IMR-90 (cell line): ENCODE data around the gene TSPAN16. TPM values are rescaled to one million over a fixed set of nuclear protein-coding genes. Genes with fewer than 3 reads are reported as not detected.

Experiments used
- ATAC-seq: fragments of 200-7000 bp; cut with Tn5 transposase; 2 replicates; pipeline ENCODE4 v1.9.1; 2020; ENCODE audit warnings: low read depth, mild to moderate bottlenecking, moderate library complexity
- BruUV-seq: library from RNA; stranded (reverse); fragments of 400-500 nt; replicated peaks from 2 replicates; lab custom pipeline; 2021; lab: Mats Ljungman, UMichigan
- CTCF ChIA-PET: fragments of 300-600 bp; formaldehyde crosslinking; extraction: SDS; loops from one replicate; lab custom pipeline; 2021; ENCODE audit warnings: antibody characterized with exemption; lab: Yijun Ruan, JAX
- POLR2A ChIA-PET: fragments of 300-600 bp; sonication (Branson Sonifier 250); formaldehyde crosslinking; loops from one replicate; lab custom pipeline; 2022; ENCODE audit warnings: antibody characterized with exemption; ENCODE audit not compliant: unreplicated experiment; lab: Charles Lee
- DNase-seq: peaks from one replicate; pipeline ENCODE4 v3.0.0; 2013
- H2AFZ ChIP-seq: replicated peaks from 2 replicates; pipeline ENCODE3; 2013; ENCODE audit warnings: low read length, mild to moderate bottlenecking; ENCODE audit not compliant: poor library complexity
- H2AK5ac ChIP-seq: 2 replicates; pipeline ENCODE4 v1.6.1; 2013; ENCODE audit warnings: low read depth, low read length, inconsistent platforms
- H2AK9ac ChIP-seq: replicated peaks from 2 replicates; pipeline ENCODE3; 2013; ENCODE audit warnings: mild to moderate bottlenecking, low read depth, low read length, moderate library complexity; ENCODE audit not compliant: poor library complexity
- H2BK120ac ChIP-seq: 2 replicates; pipeline ENCODE4 v1.6.1; 2013; ENCODE audit warnings: low read depth, low read length, inconsistent platforms
- H2BK15ac ChIP-seq: 3 replicates; pipeline ENCODE4 v1.6.1; 2013; ENCODE audit warnings: low read depth, low read length, inconsistent platforms
- H2BK20ac ChIP-seq: 2 replicates; pipeline ENCODE4 v1.6.1; 2013; ENCODE audit warnings: low read depth, mild to moderate bottlenecking, inconsistent platforms, low read length, moderate library complexity
- H2BK5ac ChIP-seq: 2 replicates; pipeline ENCODE4 v1.6.1; 2013; ENCODE audit warnings: mild to moderate bottlenecking, low read depth, low read length, inconsistent platforms; ENCODE audit not compliant: poor library complexity, severe bottlenecking
- H3K14ac ChIP-seq: replicated peaks from 2 replicates; pipeline ENCODE4 v1.6.1; 2013; ENCODE audit warnings: low read depth, low read length, inconsistent platforms
- H3K18ac ChIP-seq: 2 replicates; pipeline ENCODE4 v1.6.1; 2013; ENCODE audit warnings: low read depth, low read length, control low read depth
- H3K23ac ChIP-seq: 2 replicates; pipeline ENCODE4 v1.6.1; 2013; ENCODE audit warnings: low read depth, low read length, inconsistent platforms
- H3K27ac ChIP-seq: 2 replicates; pipeline ENCODE4 v1.5.1; 2013; ENCODE audit warnings: mild to moderate bottlenecking, control low read depth, low read length; ENCODE audit not compliant: insufficient read depth
- H3K27me3 ChIP-seq: 2 replicates; pipeline ENCODE4 v1.6.1; 2013; ENCODE audit warnings: low read length; ENCODE audit not compliant: control insufficient read depth, insufficient read depth
- H3K36me3 ChIP-seq: 2 replicates; pipeline ENCODE4 v1.6.1; 2013; ENCODE audit warnings: low read length, mixed read lengths; ENCODE audit not compliant: control insufficient read depth, insufficient read depth
- H3K4ac ChIP-seq: 2 replicates; pipeline ENCODE4 v1.6.1; 2013; ENCODE audit warnings: low read depth, low read length, inconsistent platforms
- H3K4me1 ChIP-seq: 2 replicates; pipeline ENCODE4 v1.6.1; 2013; ENCODE audit warnings: low read length, mixed read lengths; ENCODE audit not compliant: control insufficient read depth, insufficient read depth
- H3K4me2 ChIP-seq: 2 replicates; pipeline ENCODE4 v1.6.1; 2013; ENCODE audit warnings: low read depth, mild to moderate bottlenecking, control low read depth, low read length, moderate library complexity
- H3K4me3 ChIP-seq: 2 replicates; pipeline ENCODE4 v1.5.1; 2013; ENCODE audit warnings: low read depth, mild to moderate bottlenecking, control low read depth, low read length, moderate library complexity; ENCODE audit not compliant: insufficient read depth
- H3K56ac ChIP-seq: 2 replicates; pipeline ENCODE4 v1.6.1; 2013; ENCODE audit warnings: low read length, inconsistent platforms; ENCODE audit not compliant: insufficient read depth; ENCODE audit errors: extremely low read depth
- H3K79me1 ChIP-seq, 2 experiments: 2 replicates each; pipeline ENCODE4 v1.6.1; 2013; ENCODE audit warnings: low read length in 2 of 2, inconsistent platforms in 1 of 2, low read depth in 1 of 2
- H3K9ac ChIP-seq: 2 replicates; pipeline ENCODE4 v1.6.1; 2013; ENCODE audit warnings: low read depth, low read length, control low read depth
- H3K9me1 ChIP-seq: 2 replicates; pipeline ENCODE4 v1.6.1; 2013; ENCODE audit warnings: low read length, inconsistent platforms; ENCODE audit not compliant: insufficient read depth
- H3K9me3 ChIP-seq: 2 replicates; pipeline ENCODE4 v1.6.1; 2013; ENCODE audit warnings: low read length; ENCODE audit not compliant: control insufficient read depth, insufficient read depth
- H4K20me1 ChIP-seq: 2 replicates; pipeline ENCODE4 v1.6.1; 2013; ENCODE audit warnings: low read length, inconsistent platforms; ENCODE audit not compliant: insufficient read depth
- H4K5ac ChIP-seq: 2 replicates; pipeline ENCODE4 v1.6.1; 2013; ENCODE audit warnings: mild to moderate bottlenecking, low read depth, low read length, control low read depth
- H4K8ac ChIP-seq, 2 experiments: 2 replicates each; pipeline ENCODE4 v1.6.1; 2013; ENCODE audit warnings: low read depth in 2 of 2, low read length in 2 of 2, control low read depth in 1 of 2, inconsistent platforms in 1 of 2
- H4K91ac ChIP-seq: 2 replicates; pipeline ENCODE4 v1.6.1; 2013; ENCODE audit warnings: low read depth, low read length, inconsistent platforms; ENCODE audit not compliant: insufficient read depth
- MAFK ChIP-seq: IDR thresholded peaks from 2 replicates; pipeline ENCODE4 v1.6.1; 2012; ENCODE audit warnings: low read depth, low read length, improper control_type of control experiment
- MXI1 ChIP-seq: IDR thresholded peaks from 2 replicates; pipeline ENCODE4 v1.6.1; 2012; ENCODE audit warnings: low read depth, mild to moderate bottlenecking, low read length, moderate library complexity, borderline replicate concordance
- RCOR1 ChIP-seq: IDR thresholded peaks from 2 replicates; pipeline ENCODE4 v1.6.1; 2012; ENCODE audit warnings: mild to moderate bottlenecking, low read length, improper control_type of control experiment; ENCODE audit not compliant: insufficient replicate concordance
- SMC3 ChIP-seq: fragments of 150-350 bp; IDR thresholded peaks from 2 replicates; pipeline ENCODE4 v1.6.1; 2016; ENCODE audit warnings: low read depth, mild to moderate bottlenecking, antibody characterized with exemption, low read length, moderate library complexity
- WGBS, 2 experiments: methylation state at CpG; one replicate each; pipeline versions ENCODE4 v1.1.5 to v1.1.7; 2013; ENCODE audit warnings: missing lambda C conversion rate in 2 of 2; ENCODE audit not compliant: insufficient read length in 1 of 2; ENCODE audit errors: extremely low coverage in 2 of 2; 5-methylcytosine and 5-hydroxymethylcytosine counted together
- dilution Hi-C: fragments of 300-500 bp; cut with HindIII; formaldehyde crosslinking; loops from one replicate; pipeline ENCODE4 v1.14.3; 2018; ENCODE audit warnings: low sequenced_read_pairs; ENCODE audit not compliant: unreplicated experiment
- in situ Hi-C: fragments of 300-500 bp; cut with MboI; formaldehyde crosslinking; loops from 3 replicates; pipeline ENCODE4 v1.14.3; 2019; ENCODE audit warnings: low sequenced_read_pairs, inconsistent platforms, mixed read lengths
- intact Hi-C: fragments of 100-400 bp; cut with micrococcal nuclease; formaldehyde crosslinking; loops from 2 replicates; pipeline ENCODE4 v1.10.0; 2022
- polyA plus RNA-seq, 3 experiments: library from polyadenylated mRNA; depleted of rRNA; stranded (reverse); fragments of >200 nt; gene quantifications; 2 replicates each; pipeline ENCODE4 v1.2.3, GENCODE V29; 2012; ENCODE audit warnings: low replicate concordance in 1 of 3
- total RNA-seq: library from RNA; depleted of rRNA; stranded (reverse); fragments of >200 nt; gene quantifications from 2 replicates; pipeline ENCODE4 v1.2.3, GENCODE V29; 2012
- TF ChIP-seq, protein P1 (sequence below): fragments of 150-350 bp; IDR thresholded peaks from 2 replicates; pipeline ENCODE4 v1.6.1; 2017; ENCODE audit warnings: mild to moderate bottlenecking, antibody characterized with exemption, low read length, low read depth

Gene TSPAN16
- total and polyA plus RNA-seq, 2 of the 4 experiments (the other 2 are of a cell fraction), result not detected

DNA sequence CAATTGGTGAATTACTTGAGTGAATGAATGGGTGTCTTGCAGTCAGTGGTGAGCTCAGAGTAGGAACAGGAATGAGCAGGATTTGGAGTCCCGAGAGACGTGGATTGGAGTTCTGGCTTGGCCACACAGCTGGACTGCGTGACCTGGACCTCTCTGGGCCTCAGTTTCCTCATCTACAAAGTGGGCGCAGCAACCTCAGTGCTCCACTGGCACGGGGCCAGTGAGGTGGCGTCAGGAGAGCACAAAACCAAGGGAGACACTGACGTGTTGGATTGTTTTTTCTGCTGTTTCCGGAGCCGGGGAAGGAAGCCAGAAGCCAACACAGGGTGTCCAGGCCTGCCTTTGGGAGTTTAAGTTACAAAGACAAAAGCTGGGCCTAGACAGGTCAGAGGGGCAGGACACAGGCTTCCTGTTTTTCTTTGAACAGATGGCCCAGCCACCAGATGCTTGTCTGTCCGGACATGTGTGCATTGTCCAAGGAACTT is 27.1 kb upstream of the TSPAN16 start:
- peaks cover 11% of the 10 kb centered on the region for H3K4me1 ChIP-seq
- BruUV-seq, result no TSS peak
- H3K4me2 ChIP-seq, result no peak overlapping the region
- no peak overlapping the region for H3K27ac ChIP-seq
- H3K18ac ChIP-seq, result peak overlapping the region; percentile 37
- WGBS, 2 experiments, result 41% methylated on average over 8 of the region's 10 CpGs; no CpG with 5 or more reads in 1 of the 2 experiments
- no peaks in the 10 kb centered on the region for H4K20me1 ChIP-seq
- H3K9ac ChIP-seq, result no peak overlapping the region
- H3K4ac ChIP-seq, result peak overlapping the region; percentile 66
- H4K91ac ChIP-seq, result peak overlapping the region; percentile 38; the same call in 1 of the 2 replicates
- dilution Hi-C loops, result no loop called here
- H2AK9ac ChIP-seq, result no peak overlapping the region
- peak overlapping the region; percentile 43; the same call in 1 of the 2 replicates for H3K23ac ChIP-seq
- no peaks in the 10 kb centered on the region for H3K36me3 ChIP-seq
- H2BK5ac ChIP-seq, result peak overlapping the region; percentile 25
- H4K8ac ChIP-seq, result peak overlapping the region; percentile 12 to 65; a peak in 2 of 4 replicates
- in situ Hi-C loops, result no loop called here
- peak overlapping the region; percentile 62; the same call in 1 of the 2 replicates for H2BK120ac ChIP-seq
- H3K14ac ChIP-seq, result peak overlapping the region; percentile 77
- peaks cover 8% of the 10 kb centered on the region for H3K9me1 ChIP-seq
- CTCF ChIA-PET, result no interaction called here
- H2BK20ac ChIP-seq, result 0 out of 2 replicates have a peak overlapping the region, but pooled peaks have one; percentile 17
- TF ChIP-seq MAFK (no peak), MXI1 (no peak), SMC3 (no peak), RCOR1 (peak; percentile 73)
- TF ChIP-seq, protein P1, sequence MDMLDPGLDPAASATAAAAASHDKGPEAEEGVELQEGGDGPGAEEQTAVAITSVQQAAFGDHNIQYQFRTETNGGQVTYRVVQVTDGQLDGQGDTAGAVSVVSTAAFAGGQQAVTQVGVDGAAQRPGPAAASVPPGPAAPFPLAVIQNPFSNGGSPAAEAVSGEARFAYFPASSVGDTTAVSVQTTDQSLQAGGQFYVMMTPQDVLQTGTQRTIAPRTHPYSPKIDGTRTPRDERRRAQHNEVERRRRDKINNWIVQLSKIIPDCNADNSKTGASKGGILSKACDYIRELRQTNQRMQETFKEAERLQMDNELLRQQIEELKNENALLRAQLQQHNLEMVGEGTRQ, result no peak
- peak overlapping the region; percentile 85 for H2AK5ac ChIP-seq
- POLR2A ChIA-PET, result no interaction called here
- no peak overlapping the region for H3K4me3 ChIP-seq
- DNase-seq (peak; percentile 84), ATAC-seq (peak; percentile 70)
- H4K5ac ChIP-seq, result no peak overlapping the region
- H2AFZ ChIP-seq, result peak overlapping the region; percentile 67
- no peaks in the 10 kb centered on the region; the same call in 1 of the 2 replicates for H3K27me3 ChIP-seq
- H3K56ac ChIP-seq, result peak overlapping the region; percentile 13; the same call in 1 of the 2 replicates
- H3K79me1 ChIP-seq, result no peaks in the 10 kb centered on the region
- no peaks in the 10 kb centered on the region for H3K9me3 ChIP-seq
- intact Hi-C loops, result no loop called here
- 0 out of 3 replicates have a peak overlapping the region, but pooled peaks have one; percentile 17 for H2BK15ac ChIP-seq
